ENCODE data around the gene HOXC4.

- no peak for TF ChIP-seq GATA2 (IDR thresholded peaks at IDR 0.05; ENCODE audit: insufficient read depth, insufficient read length, low read depth, low read length)
- no peak for TF ChIP-seq POLR2A (IDR thresholded peaks at IDR 0.05; ENCODE audit: low read depth, low read length)
- no peak for TF ChIP-seq POLR2AphosphoS5 (IDR thresholded peaks at IDR 0.05; ENCODE audit: insufficient read depth, low read depth, low read length)
- TF ChIP-seq CTCF (IDR thresholded peaks at IDR 0.05; ENCODE audit: extremely low read depth in 1 of 2, insufficient read depth in 1 of 2, low read depth in 1 of 2, low read length in 2 of 2): no peak
- peak; percentile 28 for TF ChIP-seq EZH2 (IDR thresholded peaks at IDR 0.05; ENCODE audit: borderline replicate concordance, low read depth, low read length, severe bottlenecking)
- no peak for TF ChIP-seq MAX (IDR thresholded peaks at IDR 0.05; ENCODE audit: insufficient read depth, insufficient read length)
- TF ChIP-seq MYC (IDR thresholded peaks at IDR 0.05; ENCODE audit: low read depth, low read length): no peak
These were observed 16.0 kb upstream of the HOXC4 start for GRCh38 chr12:54037360-54038283.
